H9 (cell line): ENCODE results near the gene TBL2. TPM values are rescaled to one million over a fixed set of nuclear protein-coding genes. Genes with fewer than 3 reads are reported as not detected.

Experiments used
- DNase-seq: peaks from one replicate; pipeline ENCODE4 v3.0.0-alpha.2; 2017
- H2AFZ ChIP-seq: one replicate; pipeline ENCODE4 v1.6.1; 2013; ENCODE audit warnings: mild to moderate bottlenecking, low read length, control low read depth, moderate library complexity
- H2AK5ac ChIP-seq: 2 replicates; pipeline ENCODE4 v1.6.1; 2013; ENCODE audit warnings: low read length, control low read depth, mixed read lengths; ENCODE audit not compliant: insufficient read length
- H2BK120ac ChIP-seq: one replicate; pipeline ENCODE4 v1.6.1; 2013; ENCODE audit warnings: low read depth, mild to moderate bottlenecking, low read length, control low read depth, inconsistent platforms; ENCODE audit not compliant: poor library complexity, severe bottlenecking
- H2BK12ac ChIP-seq: 2 replicates; pipeline ENCODE4 v1.6.1; 2013; ENCODE audit warnings: low read length, control low read depth, mixed read lengths, low read depth; ENCODE audit not compliant: insufficient read length
- H2BK15ac ChIP-seq: 2 replicates; pipeline ENCODE4 v1.6.1; 2013; ENCODE audit warnings: low read depth, low read length, control low read depth
- H2BK20ac ChIP-seq: one replicate; pipeline ENCODE4 v1.6.1; 2013; ENCODE audit warnings: low read depth, mild to moderate bottlenecking, low read length, control low read depth, inconsistent platforms; ENCODE audit not compliant: poor library complexity, severe bottlenecking
- H2BK5ac ChIP-seq: 2 replicates; pipeline ENCODE4 v1.6.1; 2013; ENCODE audit warnings: low read length, control low read depth, mixed read lengths; ENCODE audit not compliant: insufficient read length
- H3K14ac ChIP-seq: 2 replicates; pipeline ENCODE4 v1.6.1; 2013; ENCODE audit warnings: low read length, control low read depth; ENCODE audit not compliant: insufficient read depth
- H3K18ac ChIP-seq: 2 replicates; pipeline ENCODE4 v1.6.1; 2013; ENCODE audit warnings: low read depth, mild to moderate bottlenecking, mixed read lengths, low read length, control low read depth; ENCODE audit not compliant: insufficient read length
- H3K23ac ChIP-seq: 2 replicates; pipeline ENCODE4 v1.6.1; 2013; ENCODE audit warnings: low read length, control low read depth, mixed read lengths, low read depth; ENCODE audit not compliant: insufficient read length
- H3K23me2 ChIP-seq: 2 replicates; pipeline ENCODE4 v1.6.1; 2013; ENCODE audit warnings: low read depth, mild to moderate bottlenecking, mixed read lengths, low read length, control low read depth; ENCODE audit not compliant: insufficient read length, poor library complexity, severe bottlenecking
- H3K27ac ChIP-seq: 2 replicates; pipeline ENCODE4 v1.5.1; 2013; ENCODE audit warnings: low read length, control low read depth, mixed read lengths, low read depth; ENCODE audit not compliant: insufficient read length
- H3K27me3 ChIP-seq: 2 replicates; pipeline ENCODE4 v1.6.1; 2013; ENCODE audit warnings: low read length, control low read depth, inconsistent platforms; ENCODE audit not compliant: insufficient read depth
- H3K4ac ChIP-seq: 2 replicates; pipeline ENCODE4 v1.6.1; 2013; ENCODE audit warnings: low read depth, mild to moderate bottlenecking, control low read depth, inconsistent platforms, low read length, moderate library complexity
- H3K4me1 ChIP-seq: 2 replicates; pipeline ENCODE4 v1.6.1; 2013; ENCODE audit warnings: low read length, control low read depth, inconsistent platforms; ENCODE audit not compliant: insufficient read depth
- H3K4me2 ChIP-seq: 2 replicates; pipeline ENCODE4 v1.6.1; 2013; ENCODE audit warnings: low read length, control low read depth, mixed read lengths; ENCODE audit not compliant: insufficient read length, insufficient read depth
- H3K56ac ChIP-seq: 2 replicates; pipeline ENCODE4 v1.6.1; 2013; ENCODE audit warnings: low read depth, mild to moderate bottlenecking, mixed read lengths, low read length, control low read depth; ENCODE audit not compliant: insufficient read length
- H3K79me1 ChIP-seq: 2 replicates; pipeline ENCODE4 v1.6.1; 2013; ENCODE audit warnings: low read depth, mild to moderate bottlenecking, moderate library complexity, low read length, control low read depth, inconsistent platforms; ENCODE audit not compliant: insufficient read depth, poor library complexity, severe bottlenecking
- H3K79me2 ChIP-seq: 2 replicates; pipeline ENCODE4 v1.6.1; 2013; ENCODE audit warnings: low read length, control low read depth, inconsistent platforms; ENCODE audit not compliant: insufficient read depth
- H3K9ac ChIP-seq: 2 replicates; pipeline ENCODE4 v1.6.1; 2013; ENCODE audit warnings: low read length, control low read depth, mixed read lengths; ENCODE audit not compliant: insufficient read length; ENCODE audit errors: extremely low read depth
- H3K9me3 ChIP-seq: one replicate; pipeline ENCODE4 v1.6.1; 2013; ENCODE audit warnings: low read depth, low read length, inconsistent platforms; ENCODE audit not compliant: control insufficient read depth
- H3T11ph ChIP-seq: one replicate; pipeline ENCODE4 v1.6.1; 2013; ENCODE audit warnings: mild to moderate bottlenecking, low read length, control low read depth, inconsistent platforms
- H4K20me1 ChIP-seq: one replicate; pipeline ENCODE4 v1.6.1; 2013; ENCODE audit not compliant: control insufficient read depth, insufficient read length, insufficient read depth
- H4K5ac ChIP-seq: 2 replicates; pipeline ENCODE4 v1.6.1; 2013; ENCODE audit warnings: low read depth, mild to moderate bottlenecking, mixed read lengths, low read length, control low read depth; ENCODE audit not compliant: insufficient read length
- H4K8ac ChIP-seq: replicated peaks from 2 replicates; pipeline ENCODE4 v1.6.1; 2013; ENCODE audit warnings: low read length, control low read depth, mixed read lengths, low read depth; ENCODE audit not compliant: insufficient read length
- H4K91ac ChIP-seq: 2 replicates; pipeline ENCODE4 v1.6.1; 2013; ENCODE audit warnings: low read depth, mild to moderate bottlenecking, moderate library complexity, mixed read lengths, low read length, control low read depth; ENCODE audit not compliant: insufficient read length
- H3K27ac Mint-ChIP-seq, 3 experiments: 2 replicates in 2 of 3; 3 replicates in 1 of 3; pipeline ENCODE4 v1.8.0; 2020 to 2021; ENCODE audit warnings: mixed read lengths in 3 of 3, mild to moderate bottlenecking in 1 of 3, moderate library complexity in 1 of 3
- H3K27me3 Mint-ChIP-seq: 2 replicates; pipeline ENCODE4 v1.8.0; 2021; ENCODE audit warnings: low read depth, mild to moderate bottlenecking, moderate library complexity, mixed read lengths
- H3K36me3 Mint-ChIP-seq, 3 experiments: 2 replicates in 2 of 3; 3 replicates in 1 of 3; pipeline ENCODE4 v1.8.0; 2020 to 2021; ENCODE audit warnings: low read depth in 3 of 3, mixed read lengths in 3 of 3; ENCODE audit not compliant: insufficient read depth in 1 of 3
- H3K4me1 Mint-ChIP-seq, 2 experiments: 2 replicates each; pipeline ENCODE4 v1.8.0; 2020; ENCODE audit warnings: mixed read lengths in 2 of 2
- H3K4me3 Mint-ChIP-seq, 2 experiments: 2 replicates in 1 of 2; 3 replicates in 1 of 2; pipeline ENCODE4 v1.8.0; 2020 to 2021; ENCODE audit warnings: mild to moderate bottlenecking in 2 of 2, mixed read lengths in 2 of 2, moderate library complexity in 1 of 2
- H3K9me3 Mint-ChIP-seq, 2 experiments: 2 replicates in 1 of 2; 3 replicates in 1 of 2; pipeline ENCODE4 v1.8.0; 2020; ENCODE audit warnings: mild to moderate bottlenecking in 2 of 2, mixed read lengths in 2 of 2, moderate library complexity in 1 of 2
- CTCF ChIP-seq: fragments of 200-600 bp; sonication (generic); conservative IDR thresholded peaks from 3 replicates; pipeline ENCODE4 v1.8.0; 2021; ENCODE audit warnings: antibody characterized with exemption, mild to moderate bottlenecking
- WGBS: extraction: QIAGEN DNeasy Blood & Tissue Kit; methylation state at CpG from one replicate; pipeline ENCODE4 v1.1.7; 2013; ENCODE audit warnings: missing lambda C conversion rate, low lambda C conversion rate, mixed read lengths; ENCODE audit not compliant: insufficient read length; ENCODE audit errors: extremely low coverage; 5-methylcytosine and 5-hydroxymethylcytosine counted together
- total RNA-seq: library from RNA; stranded (reverse); gene quantifications from 2 replicates; pipeline ENCODE4 v1.2.1, GENCODE V29; 2021

TBL2 gene
- total RNA-seq, 1 experiment from 2014 or later, result 26.7 TPM

DNA sequence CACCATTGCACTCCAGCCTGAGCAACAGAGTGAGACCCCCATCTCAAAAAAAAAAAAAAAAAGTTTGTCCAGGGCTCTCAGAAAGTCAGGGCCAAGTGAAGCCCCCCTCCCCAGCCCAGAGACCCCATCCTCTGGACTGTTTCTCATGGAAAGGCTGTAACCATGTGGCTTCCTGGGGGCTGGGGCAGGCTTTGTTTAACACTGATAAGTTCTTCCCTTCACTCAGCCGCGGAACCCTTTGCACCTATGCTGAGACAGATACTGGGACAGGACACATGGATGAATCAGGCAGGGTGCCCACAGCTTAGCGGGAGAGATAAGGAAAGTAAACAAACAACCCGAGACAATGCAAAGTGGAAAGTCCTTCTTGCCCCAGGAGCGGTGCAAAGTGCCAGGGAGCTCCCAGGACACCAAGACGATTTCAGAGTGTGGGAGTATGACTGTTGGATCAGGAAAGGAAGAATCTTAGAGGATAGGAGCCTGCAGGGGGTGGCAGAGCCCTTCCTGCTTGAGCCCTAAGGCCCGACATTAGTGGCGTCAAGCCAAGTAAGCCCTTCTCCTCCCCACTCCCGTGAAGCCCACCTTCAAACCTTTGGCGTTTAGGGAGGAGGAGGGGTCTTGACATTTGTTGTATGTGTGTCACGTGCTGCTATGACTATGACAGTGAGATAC is 34.4 kb upstream of the TBL2 start:
- Mint-ChIP-seq H3K9me3 (no peaks in the 10 kb centered on the region), H3K4me3 (no peak overlapping the region), H3K4me1 (peaks cover 7% of the 10 kb centered on the region in 2 experiments), H3K36me3 (no peaks in the 10 kb centered on the region; a peak in 2 of 7 replicates), H3K27me3 (peaks cover 2% of the 10 kb centered on the region), H3K27ac (peak overlapping the region in 2 of 3 experiments; percentile 8 to 50; a peak in 2 of 7 replicates)
- no peak overlapping the region for H2BK15ac ChIP-seq
- H4K5ac ChIP-seq, result no peak overlapping the region
- H3K9ac ChIP-seq, result no peak overlapping the region
- no peak overlapping the region for H3K18ac ChIP-seq
- H3K27ac ChIP-seq, result no peak overlapping the region
- no peak overlapping the region for H3K4ac ChIP-seq
- no peak overlapping the region for H2BK5ac ChIP-seq
- H4K20me1 ChIP-seq, result no peaks in the 10 kb centered on the region
- no peak for DNase-seq
- TF ChIP-seq CTCF, result peak; percentile 52; the same call in 2 of the 3 replicates
- no peaks in the 10 kb centered on the region for H3K27me3 ChIP-seq
- no peak overlapping the region for H4K91ac ChIP-seq
- no CpG with 5 or more reads among the region's 11 CpGs for WGBS
- H2BK12ac ChIP-seq, result no peak overlapping the region
- H3K23ac ChIP-seq, result no peak overlapping the region
- no peaks in the 10 kb centered on the region for H3K9me3 ChIP-seq
- H3T11ph ChIP-seq, result no peak overlapping the region
- H3K4me2 ChIP-seq, result no peak overlapping the region
- H3K14ac ChIP-seq, result no peak overlapping the region
- no peak overlapping the region for H4K8ac ChIP-seq
- H3K79me2 ChIP-seq, result no peaks in the 10 kb centered on the region
- no peak overlapping the region for H2BK20ac ChIP-seq
- H3K56ac ChIP-seq, result no peak overlapping the region
- no peaks in the 10 kb centered on the region for H3K23me2 ChIP-seq
- no peak overlapping the region for H2BK120ac ChIP-seq
- H3K4me1 ChIP-seq, result no peaks in the 10 kb centered on the region
- H3K79me1 ChIP-seq, result no peaks in the 10 kb centered on the region
- no peak overlapping the region for H2AK5ac ChIP-seq
- H2AFZ ChIP-seq, result no peak overlapping the region
